Ovary (tissue), 9 donors: Measurements from ENCODE around the gene TMEM123. TPM values are rescaled to one million over a fixed set of nuclear protein-coding genes. Genes with fewer than 3 reads are reported as not detected.

Source experiments
- DNase-seq, 5 donors: peaks; one replicate each; pipeline ENCODE4 v3.0.0-alpha.2; 2019 to 2020
- H3K27ac ChIP-seq, 2 donors: fragments of 200-600 bp; one replicate each; pipeline versions ENCODE4 v1.5.1 to v1.8.0; 2019 to 2022
- H3K27me3 ChIP-seq: fragments of 200-600 bp; one replicate; pipeline ENCODE4 v1.8.0; 2022
- H3K36me3 ChIP-seq: fragments of 200-600 bp; sonication (generic); one replicate; pipeline ENCODE4 v1.5.1; 2019
- H3K4me1 ChIP-seq: one replicate; pipeline ENCODE4 v1.8.1; 2013; ENCODE audit warnings: mild to moderate bottlenecking, moderate library complexity; ENCODE audit not compliant: insufficient read depth
- H3K4me3 ChIP-seq: fragments of 200-600 bp; sonication (generic); one replicate; pipeline ENCODE4 v1.5.1; 2017
- H3K9me3 ChIP-seq, 2 donors: fragments of 200-600 bp in 1 of 2; sonication (generic) in 1 of 2; one replicate each; pipeline versions ENCODE4 v1.5.1 to v1.8.1; 2013 to 2019; ENCODE audit warnings: mild to moderate bottlenecking in 1 of 2, moderate library complexity in 1 of 2
- EP300 ChIP-seq: sonication (generic); formaldehyde crosslinking; IDR thresholded peaks from one replicate; pipeline ENCODE4 v1.6.1; 2017; ENCODE audit warnings: antibody characterized with exemption
- POLR2A ChIP-seq: fragments of 450-650 bp; IDR thresholded peaks from one replicate; pipeline ENCODE4 v1.6.1; 2017; ENCODE audit warnings: antibody characterized with exemption, mild to moderate bottlenecking, moderate library complexity
- WGBS, 3 donors: extraction: QIAGEN DNeasy Blood & Tissue Kit in 1 of 3; methylation state at CpG; one replicate each; pipeline versions ENCODE4 v1.1.5 to v1.1.7; 2013 to 2017; 5-methylcytosine and 5-hydroxymethylcytosine counted together
- intact Hi-C, 4 donors: fragments of 100-400 bp; cut with DNase I; formaldehyde crosslinking; loops; one replicate each; pipeline versions ENCODE4 v1.11.0 to v1.15.1; 2022 to 2023
- polyA plus RNA-seq, 2 donors: library from polyadenylated mRNA; stranded (reverse); fragments of 200-250 nt in 1 of 2; fragments of 350-450 nt in 1 of 2; fragmentation: Illumina TruSeq in 1 of 2; extraction: RNeasy Lipid Tissue Mini Kit (QIAGEN cat#74804) in 1 of 2; gene quantifications; one replicate each; pipeline ENCODE4 v1.2.3, GENCODE V29; 2013 to 2014
- total RNA-seq, 7 donors: library from RNA; depleted of rRNA in 2 of 7; stranded (reverse); fragments of >200 nt in 2 of 7; fragmentation: NEBNext Ultra II Directional in 3 of 7; extraction: Animal tissue kit (Norgen Biotek cat#: 25700) in 3 of 7; gene quantifications; one replicate each; pipeline versions ENCODE4 v1.1.0 to v1.2.4, GENCODE V29; 2016 to 2023
- TF ChIP-seq, protein P1 (sequence below), 3 donors: fragments of 450-650 bp in 2 of 3; fragments of 200-600 bp in 1 of 3; IDR thresholded peaks; one replicate each; pipeline versions ENCODE4 v1.5.1 to v1.8.0; 2016 to 2022; ENCODE audit warnings: antibody characterized with exemption in 3 of 3, mild to moderate bottlenecking in 1 of 3
- donor health status: DM: no; HTN: no; CAD: no; lungs with moderate emphysema.
- donor health status: DM: no; HTN: no; CAD: no.
- donor health status: Bipolar disorder and iron deficiency.
- donor health status: DM: yes; HTN: yes; CAD: no.
- donor health status: DM: no; HTN: no; CAD: no.
- donor health status: DM: yes; HTN: yes; CAD: no.

The TMEM123 gene
- total and polyA plus RNA-seq, 9 donors: 69.4 to 165 (median 124) TPM

DNA sequence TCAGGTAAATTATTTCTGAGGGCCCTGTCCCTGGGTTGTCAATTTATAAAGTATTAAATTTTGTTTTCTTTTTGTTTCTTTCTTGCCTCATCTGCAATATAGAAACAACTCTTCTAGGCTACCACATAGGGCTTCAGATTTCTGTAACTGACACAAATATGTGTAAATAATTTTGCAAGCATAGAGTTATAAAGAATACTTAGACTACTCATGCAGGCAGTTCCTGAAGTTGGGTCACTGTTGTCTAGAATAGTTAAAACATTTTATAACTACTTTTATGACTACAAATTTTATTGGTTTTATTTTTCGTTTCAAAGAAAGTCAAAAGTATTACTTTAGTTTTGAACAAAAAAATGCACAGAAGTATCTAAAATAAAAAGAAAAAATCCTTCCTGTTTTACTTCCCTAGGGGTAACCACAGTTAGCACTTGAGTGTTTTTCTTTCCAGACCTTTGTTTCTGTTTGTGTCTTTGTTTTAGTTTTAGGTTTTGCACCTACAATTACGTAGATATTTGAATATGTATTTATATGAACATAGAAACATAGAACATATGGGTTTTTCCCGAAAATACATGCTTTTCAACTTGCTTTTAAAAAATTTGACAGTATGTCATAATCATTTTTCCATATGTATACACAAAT, 12.4 kb upstream of the TMEM123 start:
- DNase-seq: no peak
- no peaks in the 10 kb centered on the region for H3K36me3 ChIP-seq
- WGBS, 3 donors: 60 to 65% (median 65%) methylated on average over 3 of the region's 3 CpGs
- H3K4me1 ChIP-seq: peaks cover 7% of the 10 kb centered on the region
- H3K27ac ChIP-seq: no peak overlapping the region
- H3K4me3 ChIP-seq: no peak overlapping the region
- no peaks in the 10 kb centered on the region for H3K9me3 ChIP-seq
- intact Hi-C loops: no loop called here
- no peaks in the 10 kb centered on the region for H3K27me3 ChIP-seq
- TF ChIP-seq, protein P1, sequence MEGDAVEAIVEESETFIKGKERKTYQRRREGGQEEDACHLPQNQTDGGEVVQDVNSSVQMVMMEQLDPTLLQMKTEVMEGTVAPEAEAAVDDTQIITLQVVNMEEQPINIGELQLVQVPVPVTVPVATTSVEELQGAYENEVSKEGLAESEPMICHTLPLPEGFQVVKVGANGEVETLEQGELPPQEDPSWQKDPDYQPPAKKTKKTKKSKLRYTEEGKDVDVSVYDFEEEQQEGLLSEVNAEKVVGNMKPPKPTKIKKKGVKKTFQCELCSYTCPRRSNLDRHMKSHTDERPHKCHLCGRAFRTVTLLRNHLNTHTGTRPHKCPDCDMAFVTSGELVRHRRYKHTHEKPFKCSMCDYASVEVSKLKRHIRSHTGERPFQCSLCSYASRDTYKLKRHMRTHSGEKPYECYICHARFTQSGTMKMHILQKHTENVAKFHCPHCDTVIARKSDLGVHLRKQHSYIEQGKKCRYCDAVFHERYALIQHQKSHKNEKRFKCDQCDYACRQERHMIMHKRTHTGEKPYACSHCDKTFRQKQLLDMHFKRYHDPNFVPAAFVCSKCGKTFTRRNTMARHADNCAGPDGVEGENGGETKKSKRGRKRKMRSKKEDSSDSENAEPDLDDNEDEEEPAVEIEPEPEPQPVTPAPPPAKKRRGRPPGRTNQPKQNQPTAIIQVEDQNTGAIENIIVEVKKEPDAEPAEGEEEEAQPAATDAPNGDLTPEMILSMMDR (IDR thresholded peaks at IDR 0.05): no peak
- no peak for TF ChIP-seq POLR2A
- TF ChIP-seq EP300: no peak

DNA sequence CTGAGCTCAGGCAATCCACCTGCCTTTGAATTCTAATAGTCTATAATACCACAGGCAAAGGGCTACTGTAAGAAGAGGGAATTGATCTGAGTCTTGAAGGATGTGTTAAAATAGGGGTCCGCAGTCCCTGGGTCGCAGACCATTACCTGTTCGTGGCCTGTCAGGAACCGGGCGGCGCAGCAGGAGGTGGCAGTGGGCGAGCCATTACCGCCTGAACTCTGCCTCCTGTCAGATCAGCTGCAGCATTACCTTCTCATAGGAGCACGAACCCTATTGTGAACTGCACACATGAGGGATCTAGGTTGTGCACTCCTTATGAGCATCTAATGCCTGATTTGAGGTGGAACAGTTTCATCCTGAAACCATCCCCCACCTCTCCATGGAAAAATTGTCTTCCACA, 11.5 kb upstream of the TMEM123 start:
- Histone ChIP-seq H3K4me1 (peaks cover 3% of the 10 kb centered on the region), H3K36me3 (no peaks in the 10 kb centered on the region), H3K27me3 (no peaks in the 10 kb centered on the region), H3K4me3 (no peak overlapping the region), H3K27ac (no peak overlapping the region), H3K9me3 (no peaks in the 10 kb centered on the region)
- no peak for TF ChIP-seq EP300
- no peak for TF ChIP-seq POLR2A
- TF ChIP-seq, protein P1 (IDR thresholded peaks at IDR 0.05): no peak
- WGBS, 3 donors: 95 to 97% (median 96%) methylated on average over 9 of the region's 9 CpGs
- intact Hi-C loops: no loop called here
- DNase-seq: no peak

DNA sequence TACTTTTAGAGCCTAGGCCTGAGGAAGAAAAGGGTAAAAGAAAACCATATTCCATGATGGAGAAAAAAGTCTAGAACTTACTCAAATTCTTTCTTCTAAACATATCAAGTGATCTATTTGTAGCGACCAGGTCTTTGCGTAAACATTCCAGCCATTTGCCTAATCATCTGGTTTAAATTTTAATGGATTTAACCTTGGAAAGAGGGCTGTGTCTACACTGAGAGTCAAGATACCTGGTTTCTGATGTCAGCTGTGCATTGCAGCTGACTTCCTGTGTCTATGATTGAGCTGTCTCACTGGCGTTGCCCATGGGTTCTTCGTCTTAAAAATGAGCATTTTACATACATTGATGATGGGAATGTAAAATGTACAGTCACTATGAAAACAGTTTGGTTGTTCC, 10.0 kb upstream of the TMEM123 start:
- Histone ChIP-seq H3K4me1 (no peaks in the 10 kb centered on the region), H3K9me3 (no peaks in the 10 kb centered on the region), H3K27me3 (no peaks in the 10 kb centered on the region), H3K27ac (no peak overlapping the region), H3K4me3 (no peak overlapping the region), H3K36me3 (no peaks in the 10 kb centered on the region)
- no peak for DNase-seq
- TF ChIP-seq, protein P1 (IDR thresholded peaks at IDR 0.05): no peak
- TF ChIP-seq POLR2A (no peak), EP300 (no peak)
- 86 to 88% (median 87%) methylated on average over 4 of the region's 4 CpGs for WGBS, 3 donors
- intact Hi-C loops: no loop called here

DNA sequence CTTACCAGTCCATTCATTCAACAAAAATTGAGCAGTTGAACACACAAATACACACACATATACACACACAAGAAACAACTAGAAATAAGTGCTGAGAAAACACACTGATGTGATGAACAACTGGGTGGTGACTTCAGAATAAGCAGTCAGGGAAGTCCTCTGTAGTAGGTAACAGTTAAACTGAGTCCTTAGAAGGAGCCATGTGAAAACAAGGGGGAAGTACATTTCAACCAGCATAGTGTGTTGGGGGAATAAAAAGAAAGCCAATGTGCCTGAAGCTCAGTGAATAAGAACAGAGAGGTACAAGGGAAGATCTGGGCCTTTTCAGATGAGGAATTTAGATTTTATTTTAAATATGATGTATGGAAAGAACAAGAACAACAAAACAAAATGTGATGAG, 6.8 kb upstream of the TMEM123 start:
- TF ChIP-seq POLR2A: no peak
- no peak for TF ChIP-seq EP300
- TF ChIP-seq, protein P1 (IDR thresholded peaks at IDR 0.05): no peak
- Histone ChIP-seq H3K4me3 (no peak overlapping the region), H3K27me3 (no peaks in the 10 kb centered on the region), H3K9me3 (no peaks in the 10 kb centered on the region), H3K36me3 (no peaks in the 10 kb centered on the region), H3K4me1 (no peaks in the 10 kb centered on the region), H3K27ac (no peak overlapping the region)
- intact Hi-C loops: loop anchor here in 1 of 4 donors (10.0 kb wide), 1 partner anchor 115 kb away; the partner anchor contains the start of gene BIRC2
- no peak for DNase-seq
